H1 (cell line): ENCODE measurements around the gene SLC4A1AP.

Source experiments
- CBX8 ChIP-seq: fragments of 300-800, 300-1000 bp; sonication (generic); IDR thresholded peaks from 2 replicates; pipeline ENCODE4 v1.7.1; 2016; ENCODE audit warnings: low read depth, low read length, borderline replicate concordance
- CHD2 ChIP-seq: IDR thresholded peaks from 2 replicates; pipeline ENCODE4 v1.6.1; 2012; ENCODE audit warnings: low read length, improper control_type of control experiment
- CTCF ChIP-seq, 3 experiments: IDR thresholded peaks; 1 replicate in 2 of 3; 2 replicates in 1 of 3; pipeline versions ENCODE4 v1.5.1 to v1.6.1; 2011; ENCODE audit warnings: low read length in 3 of 3, mild to moderate bottlenecking in 3 of 3, inconsistent platforms in 2 of 3, low read depth in 1 of 3, moderate library complexity in 1 of 3; ENCODE audit not compliant: insufficient read depth in 1 of 3; ENCODE audit errors: control extremely low read depth in 1 of 3
- JUND ChIP-seq: IDR thresholded peaks from 2 replicates; pipeline ENCODE4 v1.6.1; 2011; ENCODE audit warnings: mild to moderate bottlenecking, improper control_type of control experiment, low read length
- KDM1A ChIP-seq: fragments of 200-600, 300-600 bp; sonication (generic); IDR thresholded peaks from 2 replicates; pipeline ENCODE4 v1.7.1; 2016; ENCODE audit warnings: mild to moderate bottlenecking, low read length, borderline replicate concordance
- PHF8 ChIP-seq: fragments of 200-600 bp; sonication (generic); conservative IDR thresholded peaks from 2 replicates; pipeline ENCODE4 v1.7.1; 2012; ENCODE audit warnings: low read depth, mild to moderate bottlenecking, inconsistent platforms, low read length, moderate library complexity
- POLR2A ChIP-seq, 2 experiments: IDR thresholded peaks; 1 replicate in 1 of 2; 2 replicates in 1 of 2; pipeline ENCODE4 v1.6.1; 2011; ENCODE audit warnings: low read depth in 2 of 2, low read length in 2 of 2, mild to moderate bottlenecking in 2 of 2; ENCODE audit errors: control extremely low read depth in 1 of 2
- POLR2AphosphoS5 ChIP-seq: IDR thresholded peaks from 2 replicates; pipeline ENCODE4 v1.6.1; 2011; ENCODE audit warnings: low read depth, low read length
- POU5F1 ChIP-seq: IDR thresholded peaks from 2 replicates; pipeline ENCODE4 v1.6.1; 2011; ENCODE audit warnings: low read depth, mild to moderate bottlenecking, low read length, moderate library complexity
- RAD21 ChIP-seq, 2 experiments: IDR thresholded peaks in 1 of 2; conservative IDR thresholded peaks in 1 of 2; 2 replicates each; pipeline ENCODE4 v1.6.1; 2011; ENCODE audit warnings: low read depth in 2 of 2, low read length in 2 of 2, improper control_type of control experiment in 1 of 2, inconsistent platforms in 1 of 2, mild to moderate bottlenecking in 1 of 2, moderate library complexity in 1 of 2
- SIN3A ChIP-seq, 2 experiments: IDR thresholded peaks in 1 of 2; conservative IDR thresholded peaks in 1 of 2; 2 replicates each; pipeline ENCODE4 v1.6.1; 2011 to 2012; ENCODE audit warnings: low read length in 2 of 2, improper control_type of control experiment in 1 of 2, low read depth in 1 of 2, mild to moderate bottlenecking in 1 of 2
- YY1 ChIP-seq: IDR thresholded peaks from 2 replicates; pipeline ENCODE4 v1.6.1; 2011; ENCODE audit warnings: low read depth, mild to moderate bottlenecking, low read length

GRCh38 chr2:27735263-27735904, 71.7 kb downstream of the SLC4A1AP start:
- TF ChIP-seq CTCF (IDR thresholded peaks at IDR 0.05; ENCODE audit: control extremely low read depth in 1 of 3, insufficient read depth in 1 of 3, low read depth in 1 of 3, low read length in 3 of 3) (no peak), POLR2A (IDR thresholded peaks at IDR 0.05; ENCODE audit: control extremely low read depth in 1 of 2, low read depth in 2 of 2, low read length in 2 of 2) (peak; percentile 62 to 79), RAD21 (IDR thresholded peaks at IDR 0.05 in 1 of 2, conservative IDR thresholded peaks at IDR 0.05 in 1 of 2; ENCODE audit: low read depth in 2 of 2, low read length in 2 of 2) (peak in 1 of 2 experiments; percentile 14; a peak in 1 of 4 replicates), JUND (no peak), CHD2 (no peak), CBX8 (no peak), PHF8 (peak; percentile 76), KDM1A (0 out of 2 replicates have a peak, but pooled peaks have one; percentile 6), POLR2AphosphoS5 (no peak; the same call in 1 of the 2 replicates), SIN3A (conservative IDR thresholded peaks at IDR 0.05 in 1 of 2, IDR thresholded peaks at IDR 0.05 in 1 of 2; ENCODE audit: low read depth in 1 of 2, low read length in 2 of 2) (0 out of 4 replicates have a peak, but pooled peaks of 1 of the 2 experiments have one; percentile 40), YY1 (peak; percentile 79), POU5F1 (no peak)
